Measurements from ENCODE around the gene PPP1R26.

DNA sequence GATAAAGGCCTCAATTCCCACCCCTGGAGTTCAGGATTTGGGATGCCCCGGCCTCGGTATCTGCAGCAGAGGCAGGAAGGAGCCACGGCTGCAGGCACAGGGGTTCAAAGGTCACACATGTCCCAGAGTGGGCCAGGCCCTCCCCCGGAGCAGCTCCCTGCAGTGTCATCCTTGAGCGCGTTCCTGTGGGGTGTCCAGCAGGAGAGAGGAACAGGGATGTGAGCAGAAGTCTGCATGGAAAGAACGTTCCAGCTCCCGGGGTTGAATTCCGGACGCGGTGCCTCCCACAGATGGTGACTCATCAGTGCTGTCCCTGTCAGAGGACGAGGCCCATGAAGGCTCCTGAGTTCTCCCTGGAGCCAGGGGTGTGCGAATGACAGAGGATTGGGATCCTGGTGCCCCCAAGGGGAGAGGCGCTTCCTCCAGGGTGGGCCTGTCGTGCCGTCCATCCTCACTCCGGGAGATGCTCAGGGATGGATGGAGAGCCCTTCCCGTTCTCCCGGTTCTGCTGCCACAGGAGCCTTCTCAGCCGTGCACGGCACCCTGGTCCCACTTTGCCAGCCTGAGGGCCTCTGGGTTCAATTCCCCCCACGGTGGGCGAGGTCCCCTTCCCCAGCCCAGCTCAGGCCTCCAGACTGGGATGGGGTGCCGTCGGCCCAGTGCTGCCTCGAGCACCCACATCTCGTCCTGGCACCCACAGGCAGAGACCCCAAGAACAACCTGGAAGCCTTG is 44.7 kb downstream of the PPP1R26 start:
- TF ChIP-seq, protein P1, sequence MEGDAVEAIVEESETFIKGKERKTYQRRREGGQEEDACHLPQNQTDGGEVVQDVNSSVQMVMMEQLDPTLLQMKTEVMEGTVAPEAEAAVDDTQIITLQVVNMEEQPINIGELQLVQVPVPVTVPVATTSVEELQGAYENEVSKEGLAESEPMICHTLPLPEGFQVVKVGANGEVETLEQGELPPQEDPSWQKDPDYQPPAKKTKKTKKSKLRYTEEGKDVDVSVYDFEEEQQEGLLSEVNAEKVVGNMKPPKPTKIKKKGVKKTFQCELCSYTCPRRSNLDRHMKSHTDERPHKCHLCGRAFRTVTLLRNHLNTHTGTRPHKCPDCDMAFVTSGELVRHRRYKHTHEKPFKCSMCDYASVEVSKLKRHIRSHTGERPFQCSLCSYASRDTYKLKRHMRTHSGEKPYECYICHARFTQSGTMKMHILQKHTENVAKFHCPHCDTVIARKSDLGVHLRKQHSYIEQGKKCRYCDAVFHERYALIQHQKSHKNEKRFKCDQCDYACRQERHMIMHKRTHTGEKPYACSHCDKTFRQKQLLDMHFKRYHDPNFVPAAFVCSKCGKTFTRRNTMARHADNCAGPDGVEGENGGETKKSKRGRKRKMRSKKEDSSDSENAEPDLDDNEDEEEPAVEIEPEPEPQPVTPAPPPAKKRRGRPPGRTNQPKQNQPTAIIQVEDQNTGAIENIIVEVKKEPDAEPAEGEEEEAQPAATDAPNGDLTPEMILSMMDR (conservative IDR thresholded peaks at IDR 0.05; ENCODE audit: low read depth, low read length) = no peak
- TF ChIP-seq BHLHE40 (IDR thresholded peaks at IDR 0.05; ENCODE audit: low read depth, low read length) (no peak), POLR2A (IDR thresholded peaks at IDR 0.05; ENCODE audit: low read depth, low read length) (no peak), RAD21 (IDR thresholded peaks at IDR 0.05; ENCODE audit: low read length) (no peak), FOS (IDR thresholded peaks at IDR 0.05; ENCODE audit: low read depth, low read length) (no peak), RCOR1 (IDR thresholded peaks at IDR 0.05; ENCODE audit: insufficient replicate concordance, low read length) (no peak), RFX5 (IDR thresholded peaks at IDR 0.05; ENCODE audit: low read depth, low read length) (no peak), MAFK (IDR thresholded peaks at IDR 0.05; ENCODE audit: low read depth, low read length) (no peak), MXI1 (IDR thresholded peaks at IDR 0.05; ENCODE audit: borderline replicate concordance, low read depth, low read length) (no peak), SMC3 (IDR thresholded peaks at IDR 0.05; ENCODE audit: low read depth, low read length) (no peak), NFE2L2 (IDR thresholded peaks at IDR 0.05; ENCODE audit: low read depth, low read length) (no peak), MAZ (IDR thresholded peaks at IDR 0.05; ENCODE audit: borderline replicate concordance, low read depth, low read length) (no peak)
- TF ChIP-seq, protein P2, sequence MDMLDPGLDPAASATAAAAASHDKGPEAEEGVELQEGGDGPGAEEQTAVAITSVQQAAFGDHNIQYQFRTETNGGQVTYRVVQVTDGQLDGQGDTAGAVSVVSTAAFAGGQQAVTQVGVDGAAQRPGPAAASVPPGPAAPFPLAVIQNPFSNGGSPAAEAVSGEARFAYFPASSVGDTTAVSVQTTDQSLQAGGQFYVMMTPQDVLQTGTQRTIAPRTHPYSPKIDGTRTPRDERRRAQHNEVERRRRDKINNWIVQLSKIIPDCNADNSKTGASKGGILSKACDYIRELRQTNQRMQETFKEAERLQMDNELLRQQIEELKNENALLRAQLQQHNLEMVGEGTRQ (IDR thresholded peaks at IDR 0.05; ENCODE audit: low read depth, low read length) = no peak
